HG03432 (cell line): Measurements from ENCODE around the gene VAMP1.

ENCODE experiments used
- ATAC-seq: cut with Tn5 transposase; IDR thresholded peaks from one replicate; pipeline ENCODE4 v1.9.1; 2021; ENCODE audit warnings: mild to moderate bottlenecking, moderate library complexity; ENCODE audit not compliant: unreplicated experiment

VAMP1 gene

DNA sequence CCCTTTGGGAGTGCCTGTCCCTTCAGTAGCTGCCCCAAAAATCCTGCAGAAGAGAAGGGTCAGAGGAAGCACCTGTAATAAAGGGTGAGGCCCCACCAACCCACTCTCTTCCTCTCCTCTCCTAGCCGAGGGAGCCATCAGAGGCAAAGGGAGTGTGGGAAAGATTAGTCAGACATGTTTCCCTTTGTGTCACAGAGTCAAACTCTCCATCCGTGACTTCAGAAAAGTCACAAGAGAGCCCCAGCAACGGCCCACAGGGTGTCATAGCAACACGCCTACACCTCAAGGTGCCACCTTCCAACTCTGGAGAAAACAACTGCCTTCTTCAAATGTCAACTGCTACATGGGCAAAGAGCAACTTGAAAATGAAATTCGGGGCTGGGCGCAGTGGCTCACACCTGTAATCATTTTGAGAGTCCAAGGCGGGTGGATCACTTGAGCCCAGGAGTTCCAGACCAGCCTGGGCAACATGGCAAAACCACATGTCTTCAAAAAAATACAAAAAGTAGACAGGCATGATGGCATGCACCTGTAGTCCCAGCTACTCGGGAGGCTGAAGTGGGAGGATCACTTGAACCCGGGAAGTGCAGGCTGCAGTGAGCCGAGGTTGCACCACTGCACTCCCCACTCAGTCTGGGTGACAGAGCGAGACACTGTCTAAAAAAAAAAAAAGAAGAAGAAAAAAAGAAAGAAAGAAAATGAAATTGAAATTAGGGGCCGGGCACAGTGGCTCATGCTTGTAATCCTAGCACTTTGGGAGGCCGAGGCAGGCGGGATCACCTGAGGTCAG is 43.4 kb downstream of the VAMP1 start:
- ATAC-seq: peak; percentile 69

DNA sequence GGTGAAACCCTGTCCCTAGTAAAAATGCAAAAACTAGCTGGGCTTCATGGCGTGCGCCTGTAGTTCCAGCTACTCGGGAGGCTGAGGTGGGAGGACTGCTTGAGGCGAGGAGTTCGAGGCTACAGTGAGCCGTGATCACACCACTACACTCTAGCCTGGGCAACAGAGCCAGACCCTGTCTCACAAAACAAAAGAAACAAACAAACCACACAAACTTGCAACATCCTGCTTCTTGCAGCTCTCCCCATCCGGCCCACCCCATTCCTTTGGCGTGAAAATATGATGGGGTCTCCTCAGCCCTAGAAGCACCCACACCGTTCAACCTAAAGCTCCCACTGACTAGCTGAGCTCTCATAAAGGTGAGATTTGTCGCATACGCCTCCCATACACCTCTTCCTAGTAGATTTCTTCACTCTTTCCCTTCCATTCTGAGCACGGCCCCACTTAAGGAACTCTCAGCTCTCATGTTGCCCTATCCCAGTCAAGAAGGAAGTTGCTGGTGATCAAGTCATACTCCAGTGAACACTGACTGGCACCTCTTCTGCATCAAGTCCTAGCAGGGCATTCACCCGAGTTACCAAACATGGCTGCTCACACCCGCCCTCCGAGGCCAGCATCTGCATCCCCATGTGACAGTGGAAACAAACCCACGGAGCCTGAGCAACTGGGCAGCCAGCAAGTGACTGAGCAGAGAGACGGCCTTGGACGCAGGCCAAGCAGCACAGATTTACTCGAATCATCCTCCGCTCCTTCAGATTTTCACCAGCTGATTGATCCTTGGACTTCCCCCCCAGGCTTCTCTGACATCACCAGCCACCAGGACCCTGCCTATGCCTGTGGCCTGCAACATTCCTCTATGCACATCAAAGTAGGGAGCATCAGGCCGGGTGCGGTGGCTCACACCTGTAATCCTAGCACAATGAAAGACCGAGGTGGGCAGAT is 44.6 kb downstream of the VAMP1 start:
- no peak for ATAC-seq

DNA sequence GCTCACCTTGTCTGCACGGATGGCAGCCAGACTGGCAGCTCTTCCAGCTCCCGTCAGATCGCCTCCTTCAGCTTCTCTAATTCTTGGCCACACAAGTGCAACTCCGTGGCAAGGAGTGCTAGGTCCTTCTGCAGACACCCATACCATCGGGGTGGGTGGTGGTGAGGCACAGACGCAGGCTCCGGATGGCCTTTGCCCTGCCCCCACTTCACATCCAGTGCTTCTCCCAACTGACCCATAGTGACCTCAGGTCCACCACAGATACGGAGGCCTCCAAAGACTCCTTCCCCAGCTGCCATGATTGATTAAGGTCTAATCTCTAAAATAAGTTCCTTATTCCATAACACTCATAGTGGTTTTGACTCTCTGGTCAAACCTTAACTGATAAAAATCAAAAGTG is 45.6 kb downstream of the VAMP1 start:
- no peak for ATAC-seq

DNA sequence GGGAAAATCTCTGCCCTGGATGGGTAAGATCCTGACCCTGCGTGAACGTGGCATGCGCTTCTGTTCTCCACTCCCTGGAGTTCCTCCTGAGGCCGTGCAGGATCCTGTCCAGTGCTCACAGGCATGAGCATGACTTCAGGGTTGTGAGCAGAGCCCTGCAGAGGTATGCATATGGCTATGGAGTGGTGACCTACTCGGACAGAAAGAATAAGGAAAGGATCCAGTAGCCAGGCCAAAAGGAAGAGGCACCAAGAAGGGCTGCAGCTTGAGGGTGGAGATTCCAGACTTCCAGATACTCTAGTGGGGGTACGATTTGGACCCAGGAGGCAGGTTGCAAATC is 46.5 kb downstream of the VAMP1 start:
- no peak for ATAC-seq

DNA sequence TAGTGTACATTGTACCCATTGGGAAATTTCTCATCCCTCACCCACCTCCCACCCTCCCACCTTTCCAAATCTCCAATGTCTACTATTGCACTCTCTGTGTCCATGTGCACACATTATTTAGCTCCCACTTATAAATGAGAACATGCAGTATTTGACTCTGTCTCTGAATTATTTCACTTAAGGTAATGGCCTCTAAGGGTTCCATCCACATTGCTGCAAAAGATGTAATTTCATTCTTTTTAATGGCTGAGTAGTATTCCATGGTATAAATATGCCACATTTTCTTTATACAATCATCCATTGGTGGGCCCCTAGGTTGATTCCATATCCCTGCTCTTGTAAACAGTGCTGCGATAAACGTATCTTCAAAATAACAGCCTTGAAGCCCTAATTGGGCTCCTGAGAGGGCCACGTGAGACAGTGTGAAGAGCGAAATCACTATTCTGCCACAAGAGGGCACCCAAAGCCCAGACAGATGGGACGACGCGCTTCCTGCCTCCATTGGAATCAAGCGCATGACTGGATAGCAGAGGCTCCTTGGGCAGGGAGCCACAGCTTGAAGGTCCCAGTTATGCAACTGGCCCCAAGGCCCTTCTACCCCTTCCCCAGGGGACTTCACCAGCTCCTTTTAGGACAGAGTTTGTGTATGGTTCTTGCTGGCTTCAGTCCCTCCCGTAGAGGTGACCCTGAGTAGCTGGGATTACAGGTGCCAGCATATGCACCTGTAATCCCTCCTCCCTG is 47.0 kb downstream of the VAMP1 start:
- peak; percentile 33 for ATAC-seq

DNA sequence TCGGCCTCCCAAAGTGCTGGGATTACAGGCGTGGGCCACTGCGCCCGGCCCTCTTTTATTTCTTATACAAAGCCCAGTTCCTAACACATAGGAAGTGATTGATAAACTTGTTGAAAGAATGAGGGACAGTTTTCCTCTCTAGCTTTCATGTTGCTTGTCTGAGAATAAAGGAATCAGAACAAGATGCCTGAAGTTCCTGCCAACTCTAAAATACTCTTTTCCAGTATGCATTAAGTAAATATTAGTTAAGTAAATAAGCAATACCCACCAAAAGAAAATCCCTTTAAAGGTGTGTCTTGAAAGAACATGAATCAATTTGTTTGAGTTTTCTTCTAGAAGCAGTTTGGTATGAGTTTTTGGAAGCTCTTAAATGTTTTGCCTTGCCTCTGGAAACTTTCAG is 50.1 kb downstream of the VAMP1 start:
- ATAC-seq: no peak

DNA sequence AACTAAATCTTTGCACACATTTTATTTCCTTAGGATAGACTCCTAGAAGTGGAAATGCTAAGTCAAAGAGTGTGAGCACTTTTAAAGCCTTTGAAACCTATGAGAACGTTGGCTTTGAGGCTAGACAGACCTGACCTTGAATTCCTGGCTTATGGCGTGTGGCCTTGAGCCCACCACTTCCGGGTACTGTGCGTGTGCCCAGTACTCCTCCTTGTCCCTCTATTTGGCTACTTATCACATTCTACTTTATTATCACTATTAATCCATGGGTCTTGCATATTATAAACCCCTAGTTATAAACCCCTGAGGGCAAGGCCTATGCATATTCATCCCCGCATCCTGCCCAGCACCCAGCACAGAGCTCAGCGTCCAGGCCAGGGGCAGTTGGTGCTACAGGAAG is 51.7 kb downstream of the VAMP1 start:
- no peak for ATAC-seq

DNA sequence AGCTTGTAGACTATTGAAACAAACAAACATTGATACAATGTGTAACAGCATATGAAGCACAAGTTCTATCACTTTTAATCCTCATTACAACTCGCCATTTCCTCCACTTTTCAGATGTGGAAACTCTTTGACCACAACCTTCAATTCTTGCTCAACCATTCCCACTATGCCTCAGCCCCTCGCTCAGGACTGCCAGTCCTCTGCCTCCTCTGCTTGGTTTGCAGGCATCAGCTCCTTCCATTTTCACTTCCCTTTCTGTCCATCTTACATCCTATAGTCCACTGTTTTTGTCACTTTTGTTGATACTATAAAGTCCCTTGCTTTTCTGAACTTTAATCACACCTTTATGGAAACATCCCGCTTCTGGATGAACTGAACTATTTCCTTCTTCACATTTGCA is 53.9 kb downstream of the VAMP1 start:
- no peak for ATAC-seq
